DOHH2 (cell line): Measurements from ENCODE around the gene CCDC8.

Experiments
- H3F3A ChIP-seq: fragments of 200-600 bp; sonication (generic), shearing (Covaris generic); 2 replicates; pipeline ENCODE4 v1.6.0; 2016; ENCODE audit warnings: antibody characterized with exemption, mild to moderate bottlenecking; ENCODE audit not compliant: control insufficient read depth, insufficient read depth
- H3K27ac ChIP-seq: fragments of 200-600 bp; sonication (generic); 2 replicates; pipeline ENCODE4 v1.5.1; 2014; ENCODE audit warnings: low read depth, mild to moderate bottlenecking, low read length, moderate library complexity
- H3K27me3 ChIP-seq: fragments of 200-600 bp; sonication (generic); 2 replicates; pipeline ENCODE4 v1.6.1; 2014; ENCODE audit warnings: mild to moderate bottlenecking, low read length, mixed read lengths; ENCODE audit not compliant: control insufficient read depth
- H3K36me3 ChIP-seq: fragments of 200-600 bp; sonication (generic); 2 replicates; pipeline ENCODE4 v1.6.1; 2014; ENCODE audit warnings: mild to moderate bottlenecking, low read length, moderate library complexity, mixed read lengths; ENCODE audit not compliant: control insufficient read depth
- H3K4me1 ChIP-seq: fragments of 200-600 bp; sonication (generic); 2 replicates; pipeline ENCODE4 v1.6.1; 2014; ENCODE audit warnings: mild to moderate bottlenecking, low read length, mixed read lengths; ENCODE audit not compliant: control insufficient read depth
- H3K4me2 ChIP-seq: fragments of 200-600 bp; sonication (generic); 2 replicates; pipeline ENCODE4 v1.6.0; 2014; ENCODE audit warnings: mild to moderate bottlenecking, low read length, moderate library complexity
- H3K4me3 ChIP-seq: fragments of 200-600 bp; sonication (generic); 2 replicates; pipeline ENCODE4 v1.5.1; 2014; ENCODE audit warnings: mild to moderate bottlenecking, low read length, mixed read lengths
- H3K79me2 ChIP-seq: fragments of 200-600 bp; sonication (generic); 2 replicates; pipeline ENCODE4 v1.6.1; 2014; ENCODE audit warnings: mild to moderate bottlenecking, low read length, mixed read lengths; ENCODE audit not compliant: control insufficient read depth
- H3K9me2 ChIP-seq: fragments of 200-600 bp; sonication (generic); replicated peaks from 2 replicates; pipeline ENCODE4 v1.6.1; 2014; ENCODE audit warnings: mild to moderate bottlenecking, low read length, mixed read lengths; ENCODE audit not compliant: control insufficient read depth
- H3K9me3 ChIP-seq: fragments of 200-600 bp; sonication (generic); 2 replicates; pipeline ENCODE4 v1.6.1; 2014; ENCODE audit warnings: antibody characterized with exemption, low read length, mixed read lengths; ENCODE audit not compliant: control insufficient read depth, insufficient read depth
- H4K20me1 ChIP-seq: fragments of 200-600 bp; sonication (generic); 2 replicates; pipeline ENCODE4 v1.6.0; 2014; ENCODE audit warnings: low read depth, mild to moderate bottlenecking, antibody characterized with exemption, low read length, moderate library complexity; ENCODE audit not compliant: control insufficient read depth, insufficient read depth
- CTCF ChIP-seq: fragments of 200-600 bp; sonication (generic); IDR thresholded peaks from one replicate; pipeline ENCODE4 v1.5.1; 2014; ENCODE audit warnings: antibody characterized with exemption, mild to moderate bottlenecking, low read depth, low read length; ENCODE audit not compliant: poor library complexity, severe bottlenecking
- EZH2phosphoT487 ChIP-seq: fragments of 200-600 bp; sonication (generic); IDR thresholded peaks from 2 replicates; pipeline ENCODE4 v1.6.1; 2017; ENCODE audit warnings: borderline replicate concordance, mild to moderate bottlenecking, antibody characterized with exemption, low read length, moderate library complexity, mixed read lengths

The CCDC8 gene

GRCh38 chr19:46391296-46392251 lies 21.8 kb downstream of the CCDC8 start:
- Histone ChIP-seq H3K4me3 (no peak overlapping the region), H3K27ac (no peak overlapping the region), H3K4me1 (no peaks in the 10 kb centered on the region)

GRCh38 chr19:46390866-46391265 lies 22.5 kb downstream of the CCDC8 start:
- Histone ChIP-seq H3K4me1 (no peaks in the 10 kb centered on the region), H3F3A (peaks cover 14% of the 10 kb centered on the region; the same call in 1 of the 2 replicates), H3K79me2 (no peaks in the 10 kb centered on the region), H3K9me3 (no peaks in the 10 kb centered on the region), H3K4me2 (no peak overlapping the region), H3K27ac (no peak overlapping the region), H3K36me3 (peaks cover 54% of the 10 kb centered on the region), H3K4me3 (no peak overlapping the region), H3K9me2 (no peaks in the 10 kb centered on the region), H4K20me1 (no peaks in the 10 kb centered on the region), H3K27me3 (no peaks in the 10 kb centered on the region)
- TF ChIP-seq CTCF (no peak), EZH2phosphoT487 (no peak)

More at GRCh38 chr19:46391296-46392251, 21.8 kb downstream of the CCDC8 start:
- Histone ChIP-seq H3K9me2 (no peaks in the 10 kb centered on the region), H3K27me3 (no peaks in the 10 kb centered on the region), H3K9me3 (no peaks in the 10 kb centered on the region), H4K20me1 (no peaks in the 10 kb centered on the region), H3F3A (peaks cover 14% of the 10 kb centered on the region; the same call in 1 of the 2 replicates), H3K4me2 (no peak overlapping the region), H3K36me3 (peaks cover 51% of the 10 kb centered on the region), H3K79me2 (no peaks in the 10 kb centered on the region)
- TF ChIP-seq EZH2phosphoT487 (no peak), CTCF (no peak)

- Histone ChIP-seq H3K36me3 (peaks cover 57% of the 10 kb centered on the region), H3K9me3 (no peaks in the 10 kb centered on the region), H3K79me2 (no peaks in the 10 kb centered on the region), H3K4me2 (no peak overlapping the region), H3K4me3 (no peak overlapping the region), H3F3A (peaks cover 14% of the 10 kb centered on the region; the same call in 1 of the 2 replicates), H3K9me2 (no peaks in the 10 kb centered on the region), H3K4me1 (no peaks in the 10 kb centered on the region), H3K27me3 (no peaks in the 10 kb centered on the region), H3K27ac (no peak overlapping the region), H4K20me1 (no peaks in the 10 kb centered on the region)
- TF ChIP-seq EZH2phosphoT487 (no peak), CTCF (no peak)
These were observed 23.1 kb downstream of the CCDC8 start for GRCh38 chr19:46390121-46390858.
